ENCODE data around the gene PTP4A1. TPM values are rescaled to one million over a fixed set of nuclear protein-coding genes. Genes with fewer than 3 reads are reported as not detected.

Gene PTP4A1
- total and polyA plus RNA-seq, 9 donors = 11.2 to 32.9 (median 24.0) TPM

DNA sequence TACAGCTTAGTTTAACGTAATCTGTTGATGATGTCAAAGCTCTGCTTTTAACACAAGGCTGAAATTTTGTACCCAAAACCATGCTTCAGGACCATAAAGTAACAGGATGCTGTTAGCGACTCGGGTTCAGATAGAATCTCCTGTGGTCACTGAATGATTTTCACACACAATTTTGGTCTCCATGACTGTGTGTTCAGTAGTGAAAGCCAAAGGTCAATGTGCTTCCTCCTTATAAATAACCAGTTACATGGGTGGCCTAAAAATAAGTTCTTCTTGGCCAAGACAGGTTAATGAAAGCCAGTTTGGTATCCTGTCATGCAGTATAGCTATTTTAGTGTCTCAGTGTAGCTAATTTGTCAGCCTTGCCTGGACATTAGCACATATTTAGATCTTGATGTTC is 19.1 kb upstream of the PTP4A1 start:
- DNase-seq = no peak
- WGBS (ENCODE audit: insufficient coverage) = no CpG with 5 or more reads among the region's 3 CpGs
- Histone ChIP-seq H3K27me3 (ENCODE audit: control insufficient read depth, insufficient read depth, low read length) (no peaks in the 10 kb centered on the region), H3K4me1 (ENCODE audit: control insufficient read depth, insufficient read depth, low read length) (no peaks in the 10 kb centered on the region), H3K9me3 (replicated peaks; ENCODE audit: control insufficient read depth, low read depth, low read length) (no peaks in the 10 kb centered on the region), H3K4me3 (ENCODE audit: low read length) (no peak overlapping the region), H3K27ac (ENCODE audit: low read length) (no peak overlapping the region), H3K36me3 (ENCODE audit: control insufficient read depth, insufficient read depth, low read length) (no peaks in the 10 kb centered on the region)

DNA sequence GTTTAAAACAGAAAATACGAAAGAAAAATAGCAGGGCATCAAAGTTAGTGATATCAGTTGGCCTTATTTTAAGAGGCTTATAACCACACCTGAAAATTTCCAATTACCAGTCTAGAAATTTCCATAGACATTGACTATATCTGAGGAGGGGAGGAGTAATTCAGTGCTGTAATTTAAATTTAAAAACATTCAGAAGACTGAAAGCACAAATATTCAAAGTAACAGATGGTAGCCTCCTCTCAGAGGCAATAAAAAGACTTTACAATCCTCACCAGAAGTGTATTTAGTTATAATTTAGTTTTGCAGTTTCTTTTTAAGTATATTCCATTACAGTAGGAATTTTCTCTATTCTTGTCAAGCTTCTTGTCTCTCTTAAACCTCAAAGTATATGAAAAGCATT is 18.4 kb upstream of the PTP4A1 start:
- no peaks in the 10 kb centered on the region for H3K27me3 ChIP-seq (ENCODE audit: control insufficient read depth, insufficient read depth, low read length)
- no peaks in the 10 kb centered on the region for H3K9me3 ChIP-seq (replicated peaks; ENCODE audit: control insufficient read depth, low read depth, low read length)
- H3K36me3 ChIP-seq (ENCODE audit: control insufficient read depth, insufficient read depth, low read length) = no peaks in the 10 kb centered on the region
- no CpG with 5 or more reads among the region's 1 CpG for WGBS (ENCODE audit: insufficient coverage)
- no peak overlapping the region for H3K4me3 ChIP-seq (ENCODE audit: low read length)
- no peak for DNase-seq
- no peaks in the 10 kb centered on the region for H3K4me1 ChIP-seq (ENCODE audit: control insufficient read depth, insufficient read depth, low read length)
- no peak overlapping the region for H3K27ac ChIP-seq (ENCODE audit: low read length)

DNA sequence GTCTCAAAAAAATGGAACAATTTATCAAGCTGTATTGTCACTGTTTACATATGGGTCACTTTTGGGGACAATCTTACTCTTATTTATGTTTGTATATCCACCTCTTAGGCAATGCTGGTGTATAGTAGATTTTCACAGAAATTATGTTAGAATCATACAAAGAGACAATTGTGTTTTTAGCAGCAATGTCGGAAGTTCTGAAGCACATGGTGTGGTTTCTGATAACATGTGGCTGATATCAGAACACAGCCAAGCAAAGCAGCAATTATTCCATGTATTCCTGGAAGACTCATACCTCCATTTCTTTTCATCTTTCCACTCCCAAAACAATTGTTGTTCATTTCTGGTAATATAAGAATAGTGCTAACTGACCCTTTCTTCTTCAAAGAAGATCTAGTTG is 17.5 kb upstream of the PTP4A1 start:
- WGBS (ENCODE audit: insufficient coverage) = no CpG with 5 or more reads among the region's 1 CpG
- H3K27me3 ChIP-seq (ENCODE audit: control insufficient read depth, insufficient read depth, low read length) = no peaks in the 10 kb centered on the region
- no peaks in the 10 kb centered on the region for H3K4me1 ChIP-seq (ENCODE audit: control insufficient read depth, insufficient read depth, low read length)
- no peaks in the 10 kb centered on the region for H3K9me3 ChIP-seq (replicated peaks; ENCODE audit: control insufficient read depth, low read depth, low read length)
- no peak overlapping the region for H3K27ac ChIP-seq (ENCODE audit: low read length)
- H3K36me3 ChIP-seq (ENCODE audit: control insufficient read depth, insufficient read depth, low read length) = no peaks in the 10 kb centered on the region
- no peak for DNase-seq
- no peak overlapping the region for H3K4me3 ChIP-seq (ENCODE audit: low read length)

DNA sequence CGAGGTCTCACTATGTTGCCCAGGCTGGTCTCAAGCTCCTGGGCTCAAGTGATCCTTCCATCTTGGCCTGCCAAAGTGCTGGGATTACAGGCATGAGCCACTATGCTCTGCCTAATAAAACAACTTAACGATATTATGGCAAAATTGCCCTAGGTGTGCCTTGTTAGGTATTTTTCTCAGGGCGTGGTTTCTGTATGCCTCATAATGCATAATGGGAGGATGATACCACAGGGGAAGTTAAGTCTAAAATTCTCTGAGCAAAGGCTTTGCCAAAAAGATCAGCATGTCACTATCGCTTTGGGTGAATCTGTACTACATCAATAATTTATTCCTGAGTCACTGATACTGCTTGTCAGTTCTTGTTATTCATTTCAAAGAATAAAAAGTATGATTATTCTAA is 15.9 kb upstream of the PTP4A1 start:
- no peaks in the 10 kb centered on the region for H3K4me1 ChIP-seq (ENCODE audit: control insufficient read depth, insufficient read depth, low read length)
- H3K4me3 ChIP-seq (ENCODE audit: low read length) = no peak overlapping the region
- H3K27ac ChIP-seq (ENCODE audit: low read length) = no peak overlapping the region
- WGBS (ENCODE audit: insufficient coverage) = no CpG with 5 or more reads among the region's 4 CpGs
- no peaks in the 10 kb centered on the region for H3K9me3 ChIP-seq (replicated peaks; ENCODE audit: control insufficient read depth, low read depth, low read length)
- no peak for DNase-seq
- H3K36me3 ChIP-seq (ENCODE audit: control insufficient read depth, insufficient read depth, low read length) = no peaks in the 10 kb centered on the region
- no peaks in the 10 kb centered on the region for H3K27me3 ChIP-seq (ENCODE audit: control insufficient read depth, insufficient read depth, low read length)

DNA sequence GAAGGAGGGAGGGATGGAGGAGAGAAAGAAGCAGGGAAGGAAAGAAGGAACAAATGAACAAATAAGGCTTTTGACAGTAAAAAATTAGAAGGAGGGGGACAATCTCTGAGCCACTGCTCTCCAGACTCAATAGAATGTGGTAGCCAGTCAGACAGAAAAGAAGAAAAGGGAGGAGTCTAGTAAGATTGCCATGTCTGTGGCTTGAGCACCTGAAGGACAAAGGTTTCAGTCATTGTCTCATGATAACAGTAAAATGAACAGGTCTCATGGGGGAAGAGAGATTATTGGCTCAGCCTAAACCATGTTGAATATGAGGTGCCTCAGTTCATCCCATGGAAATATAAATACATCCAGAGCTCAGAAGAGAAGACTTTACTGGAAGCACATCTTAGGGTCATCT is 14.0 kb upstream of the PTP4A1 start:
- Histone ChIP-seq H3K9me3 (replicated peaks; ENCODE audit: control insufficient read depth, low read depth, low read length) (no peaks in the 10 kb centered on the region), H3K36me3 (ENCODE audit: control insufficient read depth, insufficient read depth, low read length) (no peaks in the 10 kb centered on the region), H3K4me3 (ENCODE audit: low read length) (no peak overlapping the region), H3K27ac (ENCODE audit: low read length) (no peak overlapping the region), H3K4me1 (ENCODE audit: control insufficient read depth, insufficient read depth, low read length) (no peaks in the 10 kb centered on the region), H3K27me3 (ENCODE audit: control insufficient read depth, insufficient read depth, low read length) (no peaks in the 10 kb centered on the region)
- no peak for DNase-seq

DNA sequence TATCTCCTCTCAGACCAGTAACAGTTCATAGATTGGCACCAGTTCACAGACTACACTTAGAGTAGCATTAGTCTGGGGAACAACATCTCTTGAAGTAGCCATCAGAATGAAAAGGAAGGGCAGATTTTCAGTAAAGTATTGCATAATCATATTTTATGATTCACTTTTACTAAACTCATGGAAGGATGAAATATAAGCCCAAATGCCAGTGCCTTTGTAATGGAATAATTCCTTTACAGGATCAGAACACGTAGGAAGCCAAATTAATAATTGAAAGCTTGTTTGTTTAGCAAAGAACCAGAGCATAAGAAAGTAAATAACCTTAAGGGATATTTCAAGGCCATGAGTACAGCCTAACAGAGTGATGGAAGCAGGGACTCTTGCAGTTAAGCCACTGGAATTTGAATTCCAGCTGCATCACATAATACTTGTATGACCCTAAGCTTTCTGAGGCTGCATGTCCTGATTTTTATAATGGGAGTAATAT is 11.4 kb upstream of the PTP4A1 start:
- Histone ChIP-seq H3K9me3 (replicated peaks; ENCODE audit: control insufficient read depth, low read depth, low read length) (no peaks in the 10 kb centered on the region), H3K27me3 (ENCODE audit: control insufficient read depth, insufficient read depth, low read length) (no peaks in the 10 kb centered on the region), H3K4me1 (ENCODE audit: control insufficient read depth, insufficient read depth, low read length) (no peaks in the 10 kb centered on the region), H3K27ac (ENCODE audit: low read length) (no peak overlapping the region), H3K36me3 (ENCODE audit: control insufficient read depth, insufficient read depth, low read length) (no peaks in the 10 kb centered on the region), H3K4me3 (ENCODE audit: low read length) (no peak overlapping the region)
- DNase-seq = no peak
- 100% methylated on average over 1 of the region's 1 CpG for WGBS (ENCODE audit: insufficient coverage)

DNA sequence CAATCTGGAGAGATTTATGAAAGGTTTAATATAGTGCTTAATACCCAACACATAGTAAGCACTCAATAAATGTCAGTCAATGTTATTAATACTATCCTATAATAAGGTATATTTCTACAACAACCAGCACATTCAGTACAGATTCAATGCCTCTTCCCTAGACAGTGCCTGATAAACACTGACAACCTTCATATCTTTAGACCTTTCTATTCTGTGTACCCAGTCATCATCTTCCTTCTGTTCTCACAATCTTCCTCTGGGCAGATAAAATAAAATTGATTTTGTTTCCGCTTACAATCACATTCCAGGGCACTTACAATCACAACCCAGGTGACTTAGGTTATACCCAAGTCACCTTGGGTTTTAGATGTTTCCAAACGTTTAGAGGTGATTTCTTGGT is 11.0 kb upstream of the PTP4A1 start:
- Histone ChIP-seq H3K27ac (ENCODE audit: low read length) (no peak overlapping the region), H3K4me1 (ENCODE audit: control insufficient read depth, insufficient read depth, low read length) (no peaks in the 10 kb centered on the region), H3K36me3 (ENCODE audit: control insufficient read depth, insufficient read depth, low read length) (no peaks in the 10 kb centered on the region), H3K9me3 (replicated peaks; ENCODE audit: control insufficient read depth, low read depth, low read length) (no peaks in the 10 kb centered on the region), H3K27me3 (ENCODE audit: control insufficient read depth, insufficient read depth, low read length) (no peaks in the 10 kb centered on the region), H3K4me3 (ENCODE audit: low read length) (no peak overlapping the region)
- no CpG with 5 or more reads among the region's 2 CpGs for WGBS (ENCODE audit: insufficient coverage)
- DNase-seq = no peak

DNA sequence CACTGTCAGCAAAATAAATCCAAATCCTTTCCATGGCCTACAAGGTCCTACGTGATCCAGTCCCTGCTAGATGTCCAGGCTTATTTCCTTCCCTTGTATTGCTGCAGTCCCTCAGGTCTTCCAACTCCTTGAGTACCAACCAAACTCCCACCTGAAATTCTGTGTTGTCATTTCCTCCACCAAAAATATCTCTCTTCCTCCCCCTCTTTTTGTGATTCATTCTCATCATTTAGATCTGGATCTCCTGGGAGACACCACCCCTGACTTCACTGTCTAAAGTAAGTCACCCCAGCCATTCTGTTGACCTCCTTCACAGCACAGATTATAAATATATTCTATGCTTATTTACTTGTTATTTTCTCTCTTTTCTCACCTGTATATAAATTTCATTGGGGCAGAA is 9.0 kb upstream of the PTP4A1 start:
- Histone ChIP-seq H3K36me3 (ENCODE audit: control insufficient read depth, insufficient read depth, low read length) (no peaks in the 10 kb centered on the region), H3K27ac (ENCODE audit: low read length) (no peak overlapping the region), H3K4me3 (ENCODE audit: low read length) (no peak overlapping the region), H3K27me3 (ENCODE audit: control insufficient read depth, insufficient read depth, low read length) (no peaks in the 10 kb centered on the region), H3K4me1 (ENCODE audit: control insufficient read depth, insufficient read depth, low read length) (no peaks in the 10 kb centered on the region), H3K9me3 (replicated peaks; ENCODE audit: control insufficient read depth, low read depth, low read length) (no peaks in the 10 kb centered on the region)
- 67% methylated on average over 1 of the region's 1 CpG for WGBS (ENCODE audit: insufficient coverage)
- no peak for DNase-seq

DNA sequence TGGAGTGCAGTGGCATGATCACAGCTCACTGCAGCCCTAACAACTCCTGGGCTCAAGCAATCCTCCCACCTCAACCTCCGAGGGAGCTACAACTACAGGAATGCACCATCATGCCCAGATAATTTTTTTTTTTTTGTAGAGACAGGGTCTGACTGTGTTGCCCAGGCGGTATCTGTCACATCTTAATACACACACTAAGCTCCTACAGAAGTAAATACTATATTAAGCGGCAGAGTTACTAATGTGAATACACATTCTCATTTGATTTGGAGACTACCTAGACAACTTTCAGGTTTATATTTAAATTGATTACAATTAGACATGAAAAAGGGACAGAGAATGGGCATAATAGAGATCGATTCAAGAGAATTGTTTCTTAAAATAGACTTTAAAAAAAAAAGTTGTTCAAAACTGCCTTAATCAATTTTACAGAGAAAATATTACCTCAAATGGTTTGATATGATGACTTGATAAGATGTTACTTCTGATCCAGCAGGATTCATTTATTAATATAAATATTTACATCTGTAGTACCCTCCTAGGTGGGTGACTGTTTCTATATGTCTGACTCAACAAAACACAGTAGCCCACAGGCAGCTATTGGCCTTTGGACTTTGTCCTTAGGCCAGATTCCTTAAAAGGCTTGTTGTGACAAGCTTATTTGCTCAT is 7.1 kb upstream of the PTP4A1 start:
- H3K4me3 ChIP-seq (ENCODE audit: low read length) = no peak overlapping the region
- H3K36me3 ChIP-seq (ENCODE audit: control insufficient read depth, insufficient read depth, low read length) = no peaks in the 10 kb centered on the region
- no peak overlapping the region for H3K27ac ChIP-seq (ENCODE audit: low read length)
- no CpG with 5 or more reads among the region's 4 CpGs for WGBS (ENCODE audit: insufficient coverage)
- no peaks in the 10 kb centered on the region for H3K27me3 ChIP-seq (ENCODE audit: control insufficient read depth, insufficient read depth, low read length)
- no peaks in the 10 kb centered on the region for H3K4me1 ChIP-seq (ENCODE audit: control insufficient read depth, insufficient read depth, low read length)
- no peaks in the 10 kb centered on the region for H3K9me3 ChIP-seq (replicated peaks; ENCODE audit: control insufficient read depth, low read depth, low read length)
- no peak for DNase-seq

DNA sequence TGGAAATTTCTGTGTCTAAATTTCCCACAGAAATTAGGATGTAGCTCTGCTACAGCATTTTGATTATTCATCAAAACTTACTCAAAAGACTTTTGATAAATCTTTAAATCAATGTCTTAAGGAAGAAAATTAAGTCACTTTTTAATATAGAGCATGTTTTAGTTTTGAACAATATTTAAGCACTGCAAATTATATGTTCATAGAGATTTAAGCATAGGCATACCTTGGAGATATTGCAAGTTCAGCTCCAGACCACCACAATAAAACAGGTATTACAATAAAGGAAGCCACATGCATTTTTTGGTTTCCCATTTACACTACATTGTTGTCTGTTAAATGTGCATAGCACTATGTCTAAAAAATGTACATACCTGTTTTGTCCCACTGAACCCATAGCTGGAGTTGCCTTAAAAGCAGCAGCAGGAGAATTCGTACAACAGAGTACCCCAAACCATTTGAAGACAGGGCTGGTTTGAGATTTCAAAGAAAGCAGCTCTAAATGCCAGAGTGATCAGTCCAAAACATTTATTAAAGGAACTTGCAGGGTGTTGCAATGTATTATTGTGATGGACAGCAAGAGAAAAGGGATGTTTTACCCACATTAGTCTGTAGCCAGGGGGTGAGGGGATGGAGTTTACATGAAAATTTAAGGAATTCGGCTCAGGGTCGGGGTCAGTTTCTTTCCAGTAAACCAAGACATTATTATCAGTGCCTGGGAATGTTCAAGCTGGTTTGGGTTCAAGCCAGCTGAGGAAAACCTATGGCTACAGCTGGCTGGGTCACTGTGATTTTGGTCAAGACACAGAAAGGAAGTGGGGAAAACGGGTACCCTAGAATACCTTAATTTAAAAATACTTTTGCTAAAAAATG is 6.3 kb upstream of the PTP4A1 start:
- H3K27ac ChIP-seq (ENCODE audit: low read length) = no peak overlapping the region
- no peak for DNase-seq
- no peak overlapping the region for H3K4me3 ChIP-seq (ENCODE audit: low read length)
- H3K27me3 ChIP-seq (ENCODE audit: control insufficient read depth, insufficient read depth, low read length) = no peaks in the 10 kb centered on the region
- H3K9me3 ChIP-seq (replicated peaks; ENCODE audit: control insufficient read depth, low read depth, low read length) = no peaks in the 10 kb centered on the region
- 33% methylated on average over 1 of the region's 4 CpGs for WGBS (ENCODE audit: insufficient coverage)
- no peaks in the 10 kb centered on the region for H3K36me3 ChIP-seq (ENCODE audit: control insufficient read depth, insufficient read depth, low read length)
- no peaks in the 10 kb centered on the region for H3K4me1 ChIP-seq (ENCODE audit: control insufficient read depth, insufficient read depth, low read length)

Data from muscle of leg (tissue), 11 donors.